Measurements from ENCODE around the gene RPS15. TPM values are rescaled to one million over a fixed set of nuclear protein-coding genes. Genes with fewer than 3 reads are reported as not detected.

Gene RPS15
- total RNA-seq, 1 experiment from 2014 or later = 2,084 TPM

DNA sequence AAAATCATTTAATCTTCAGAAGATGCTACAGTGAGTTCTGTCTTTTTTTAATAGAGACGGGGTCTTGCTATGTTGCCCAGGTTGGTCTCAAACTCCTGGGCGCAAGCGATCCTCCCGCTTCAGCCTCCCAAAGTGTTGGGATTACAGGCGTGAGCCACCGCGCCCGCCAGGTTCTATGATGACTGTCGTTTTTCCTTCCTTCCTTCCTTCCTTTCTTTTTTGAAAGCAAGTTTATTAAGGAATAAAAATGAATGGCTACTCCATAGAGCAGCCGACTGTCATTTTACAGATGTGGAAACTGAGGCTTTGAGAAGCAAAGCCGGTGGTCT, 36.3 kb upstream of the RPS15 start:
- no peak for DNase-seq (ENCODE audit: low read depth)

DNA sequence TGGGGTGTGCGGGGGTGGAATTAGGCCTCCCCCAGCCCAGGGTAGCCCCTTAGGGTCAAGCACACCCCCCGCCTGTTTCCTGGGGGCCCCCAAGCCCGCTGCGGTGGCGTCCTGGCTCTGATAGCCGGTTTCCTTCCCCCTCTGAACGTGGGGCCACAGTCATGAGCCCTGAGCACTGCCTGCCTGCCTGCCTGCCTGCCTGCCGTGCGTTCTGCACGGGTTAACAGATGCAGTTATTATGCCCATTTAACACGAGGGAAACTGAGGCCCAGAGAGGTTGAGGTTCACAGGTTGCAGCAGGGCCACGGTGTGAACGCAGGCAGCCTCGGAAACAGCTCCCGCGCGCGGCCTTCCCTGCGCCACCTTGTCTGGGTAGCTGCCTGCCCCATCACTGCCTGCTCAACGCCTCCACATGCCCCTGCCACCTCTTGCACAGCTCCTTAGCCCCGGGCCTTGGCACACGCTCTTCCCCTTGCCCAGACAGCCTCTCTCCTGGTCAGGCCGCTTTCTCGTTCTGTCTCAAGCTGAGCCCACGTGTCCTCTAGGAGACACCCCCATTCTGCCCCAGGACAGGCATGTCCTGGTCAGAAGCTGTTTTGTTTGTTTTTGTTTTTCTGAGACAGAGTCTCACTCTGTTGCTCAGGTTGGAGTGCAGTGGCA, 35.7 kb upstream of the RPS15 start:
- no peak for DNase-seq (ENCODE audit: low read depth)

DNA sequence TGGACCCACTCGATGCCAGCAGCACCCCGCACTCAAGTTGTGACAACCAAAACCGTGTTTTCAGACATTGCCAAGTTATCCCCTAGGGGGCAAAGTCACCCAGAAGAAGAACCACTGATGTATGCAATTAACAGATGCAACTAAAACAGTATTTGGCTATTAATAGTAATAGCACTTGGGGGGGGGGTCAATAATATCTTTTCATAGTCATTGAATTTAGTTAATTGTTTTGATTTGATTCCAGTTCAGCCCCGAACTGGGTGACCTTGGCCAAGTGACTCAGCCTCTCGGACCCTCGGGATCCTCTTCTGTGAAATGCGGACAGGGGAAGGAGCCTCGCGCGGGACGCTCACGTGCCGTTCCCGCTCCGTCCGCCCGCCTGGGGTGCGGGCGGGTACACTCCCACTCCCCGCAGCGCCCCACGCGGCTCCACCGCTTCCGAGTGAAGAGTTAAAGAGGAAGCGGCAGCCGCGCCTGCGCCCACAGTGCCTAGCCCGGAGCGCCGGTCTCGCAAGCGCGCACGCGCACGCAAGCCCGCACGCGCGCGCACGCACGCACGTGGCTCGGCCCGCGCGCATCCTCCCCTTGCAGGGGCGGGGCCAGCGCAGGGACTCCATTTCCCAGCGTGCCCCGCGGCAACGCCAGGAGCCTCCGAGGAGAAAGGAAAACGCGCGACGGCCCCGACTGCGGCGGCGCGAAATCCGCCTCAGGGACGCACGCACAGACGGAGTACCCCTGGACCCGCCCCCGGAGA, 31.2 kb upstream of the RPS15 start:
- peak; percentile 97 for DNase-seq (ENCODE audit: low read depth)

GRCh38 chr19:1407528-1408299, 30.5 kb upstream of the RPS15 start, which contains the start of gene DAZAP1:
Gene DAZAP1 (plus strand): TSS chr19:1407586. CDS start chr19:1407774, 188 bp downstream.
- no peak for DNase-seq (ENCODE audit: low read depth)

DNA sequence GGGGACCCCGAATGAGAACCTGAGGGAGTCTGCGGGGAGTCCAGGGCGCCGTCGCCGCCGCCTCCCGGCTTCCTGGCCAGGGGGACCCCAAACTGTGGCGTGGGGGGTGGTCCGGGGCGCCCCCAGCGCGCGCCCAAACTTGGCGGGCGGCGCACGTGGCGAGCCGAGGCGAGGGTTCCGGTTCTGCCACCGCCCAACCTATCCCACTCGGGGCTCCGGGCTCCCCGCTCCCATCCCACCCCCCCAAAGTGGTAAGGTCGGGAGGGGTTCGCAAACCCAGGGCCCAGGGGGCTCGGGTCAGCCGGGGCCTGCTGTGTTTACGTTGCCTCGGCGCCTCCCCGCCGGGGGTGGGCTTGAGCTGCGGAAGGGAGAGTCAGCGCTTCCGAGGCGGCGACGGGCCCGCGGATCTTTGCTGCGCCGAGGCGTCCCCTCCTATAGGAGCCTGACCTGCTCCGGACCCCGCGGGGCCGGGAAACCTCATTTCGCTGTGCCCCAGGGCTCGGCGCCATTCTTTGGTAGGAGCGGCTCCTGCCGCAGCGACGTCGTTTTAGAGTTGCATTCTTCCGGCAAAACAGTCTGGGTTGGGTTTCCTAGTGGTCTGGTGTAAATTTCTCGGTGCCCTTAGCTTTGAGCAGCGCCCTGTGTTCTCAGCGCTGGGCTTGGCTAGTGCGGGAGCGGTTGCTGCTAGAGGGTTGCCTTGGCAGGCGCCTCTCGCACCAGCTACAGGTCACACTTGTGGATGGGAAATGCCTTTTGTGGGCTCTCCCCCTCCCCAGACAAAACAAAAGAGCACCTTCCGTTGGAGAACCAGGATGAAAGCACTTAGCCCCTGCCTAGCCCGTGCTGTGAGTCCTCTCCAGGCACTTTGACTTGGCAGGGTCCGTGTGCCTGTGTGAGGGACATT, 29.6 kb upstream of the RPS15 start:
- DNase-seq (ENCODE audit: low read depth) = no peak

- DNase-seq (ENCODE audit: low read depth) = no peak
Observed at GRCh38 chr19:1409204-1410005, 28.8 kb upstream of the RPS15 start.

DNA sequence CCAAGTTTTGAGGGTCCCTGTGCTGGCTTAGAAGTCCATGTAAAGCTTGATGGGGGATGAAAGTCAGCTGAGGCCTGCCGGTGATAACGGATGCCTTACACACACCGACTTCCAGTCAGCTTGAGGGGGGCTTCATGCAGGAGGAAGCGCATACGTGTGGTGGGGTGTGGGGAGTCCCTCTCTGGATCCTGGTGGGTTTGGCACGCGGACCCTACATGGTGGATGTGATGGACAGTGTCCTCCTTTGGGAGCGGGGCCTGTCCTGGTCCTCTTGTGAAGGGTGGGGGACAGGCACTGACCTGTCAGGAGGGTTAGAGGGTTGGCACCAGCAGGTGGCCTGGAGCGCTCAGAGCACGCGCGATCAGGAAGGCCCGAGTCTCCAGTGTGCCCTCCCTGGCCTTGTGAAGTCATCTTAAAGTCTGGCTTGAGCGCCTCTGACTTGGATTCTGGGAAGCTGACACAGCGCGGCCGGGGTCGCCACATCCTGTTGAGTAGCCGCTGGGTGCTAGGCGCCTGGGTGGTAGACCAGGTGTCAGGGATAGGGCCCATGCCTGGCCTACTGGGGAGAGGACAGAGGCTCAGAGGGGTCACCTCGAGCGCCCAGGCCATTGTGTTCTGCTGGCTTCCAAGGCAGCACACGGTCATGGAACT, 27.9 kb upstream of the RPS15 start:
- no peak for DNase-seq (ENCODE audit: low read depth)

DNA sequence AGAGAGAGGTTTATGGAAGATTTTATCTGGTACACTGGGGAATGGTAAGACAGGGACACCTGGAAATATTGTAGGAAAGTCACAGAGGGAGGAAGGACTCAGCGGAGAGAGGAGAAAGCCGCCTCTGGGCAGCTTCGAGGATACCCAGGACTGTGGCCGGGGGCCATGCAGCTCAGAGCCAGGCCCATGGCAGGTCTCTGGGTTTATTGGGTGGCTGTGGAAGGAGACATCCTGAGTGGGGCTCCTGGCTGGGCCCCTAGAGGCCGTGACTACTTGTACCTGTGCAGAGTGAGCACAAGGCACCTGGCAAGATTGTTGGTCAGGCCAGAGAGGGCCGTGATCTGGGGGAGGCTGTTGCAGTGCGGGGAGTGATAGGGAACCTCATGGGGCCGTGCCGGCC, 27.4 kb upstream of the RPS15 start:
- DNase-seq (ENCODE audit: low read depth) = no peak

GRCh38 chr19:1411255-1412191, 26.7 kb upstream of the RPS15 start:
- DNase-seq (ENCODE audit: low read depth) = no peak

DNA sequence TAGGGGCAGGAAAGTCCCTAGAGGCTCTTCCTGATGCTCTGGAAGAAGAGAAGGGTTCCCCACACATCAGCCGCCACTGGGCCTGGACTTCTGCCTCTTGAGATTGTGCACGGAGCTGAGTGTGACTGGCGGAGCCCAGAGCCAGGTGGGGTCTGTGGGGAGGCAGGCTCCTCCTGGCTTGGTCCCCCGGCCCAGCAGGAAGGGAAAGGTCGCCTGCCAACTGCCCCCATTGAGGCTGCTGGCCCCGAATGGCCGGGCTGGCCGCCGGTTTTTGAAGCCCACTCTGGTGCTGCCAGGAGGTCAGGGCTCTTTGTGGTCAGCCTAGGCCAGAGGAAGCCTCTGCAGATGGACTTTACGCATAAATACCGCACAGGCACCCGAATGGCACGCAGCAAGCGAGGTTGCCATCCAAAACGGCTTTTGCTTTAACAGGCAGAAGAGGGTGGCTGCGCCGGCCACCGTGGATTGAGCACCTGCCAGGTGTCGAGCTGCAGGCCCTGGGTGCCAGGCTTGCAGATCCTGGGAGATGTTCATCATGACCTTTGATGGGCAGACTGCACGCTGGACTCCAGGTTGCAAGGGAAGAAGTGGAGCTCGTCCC, 25.8 kb upstream of the RPS15 start:
- no peak for DNase-seq (ENCODE audit: low read depth)

- DNase-seq (ENCODE audit: low read depth) = no peak
Observed at GRCh38 chr19:1412995-1413800, 25.0 kb upstream of the RPS15 start.

- DNase-seq (ENCODE audit: low read depth) = no peak
Observed at GRCh38 chr19:1416014-1416841, 22.0 kb upstream of the RPS15 start.

DNA sequence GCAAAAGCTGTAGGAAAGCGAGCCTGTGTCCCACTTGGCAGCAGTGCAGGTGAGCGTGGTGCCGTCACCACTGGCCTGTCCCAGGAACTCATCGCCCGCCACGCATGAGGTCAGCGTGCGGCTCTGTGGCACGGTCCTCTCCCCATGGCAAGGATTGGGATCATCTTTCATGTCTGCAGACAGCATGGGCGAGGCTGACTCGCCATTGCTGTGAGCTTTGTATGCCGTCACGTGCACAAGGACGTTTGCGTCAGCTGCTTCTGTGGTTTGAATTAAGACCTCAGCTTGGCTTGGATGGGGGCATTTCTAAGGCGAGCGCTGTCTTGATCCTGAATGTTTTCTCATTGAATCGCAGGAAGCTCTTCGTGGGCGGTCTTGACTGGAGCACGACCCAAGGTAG, 21.1 kb upstream of the RPS15 start:
- DNase-seq (ENCODE audit: low read depth) = no peak

GRCh38 chr19:1417681-1418495, 20.3 kb upstream of the RPS15 start:
- no peak for DNase-seq (ENCODE audit: low read depth)

GRCh38 chr19:1418496-1418775, 19.8 kb upstream of the RPS15 start:
- no peak for DNase-seq (ENCODE audit: low read depth)

Data from HT1080 (cell line).